VCaP (cell line): ENCODE data around the gene AUTS2.
A peak's percentile ranks its signal among the peaks of the same experiment; 100 is the strongest.

Experiments used
- H3K27ac ChIP-seq: fragments of 450-650 bp; 2 replicates; pipeline ENCODE4 v1.5.1; 2017
- CTCF ChIP-seq: fragments of 450-650 bp; conservative IDR thresholded peaks from 2 replicates; pipeline ENCODE4 v1.5.1; 2017; ENCODE audit warnings: mild to moderate bottlenecking, moderate library complexity

The AUTS2 gene

GRCh38 chr7:70035955-70036354, 437.7 kb downstream of the AUTS2 start:
- no peak overlapping the region for H3K27ac ChIP-seq
- TF ChIP-seq CTCF: no peak

DNA sequence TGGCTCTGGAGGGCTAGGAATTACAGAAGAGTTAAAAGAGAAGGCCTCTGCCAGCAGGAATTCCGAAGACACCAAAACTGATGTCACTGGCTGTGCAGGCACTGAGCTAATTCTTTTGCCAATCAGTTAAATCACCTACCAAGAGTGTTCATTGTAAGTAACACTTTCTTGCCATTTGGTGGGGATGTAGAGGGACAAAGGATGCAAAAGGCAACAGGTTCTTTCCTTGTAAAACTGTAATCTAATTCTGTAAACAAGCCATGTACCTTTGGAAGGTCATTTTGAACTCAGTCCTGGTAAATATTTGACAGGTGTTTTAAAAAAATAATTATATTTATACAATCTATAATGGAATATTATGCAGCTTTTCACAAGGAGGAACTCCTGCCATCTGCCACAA, 438.4 kb downstream of the AUTS2 start:
- no peak for TF ChIP-seq CTCF
- no peak overlapping the region; the same call in 1 of the 2 replicates for H3K27ac ChIP-seq

GRCh38 chr7:70037171-70037933, 439.1 kb downstream of the AUTS2 start:
- TF ChIP-seq CTCF: no peak
- H3K27ac ChIP-seq: no peak overlapping the region

DNA sequence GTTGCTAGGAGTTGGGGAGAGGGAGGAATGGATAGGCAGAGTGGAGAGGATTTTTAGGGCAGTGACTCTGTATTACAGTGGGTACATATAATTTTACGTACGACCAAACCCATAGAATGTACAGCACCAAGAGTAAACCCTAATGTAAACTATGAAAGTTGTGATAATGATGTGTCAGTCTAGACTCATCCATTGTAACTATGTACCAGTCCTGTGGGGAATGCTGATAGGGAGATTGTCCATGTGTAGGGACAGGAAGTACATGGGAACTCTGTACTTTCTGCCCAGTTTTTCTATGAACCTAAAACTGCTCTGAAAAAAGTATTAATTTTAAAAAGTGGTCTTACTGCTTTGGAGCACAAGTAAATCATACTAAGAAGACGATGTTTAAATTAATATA, 441.8 kb downstream of the AUTS2 start:
- H3K27ac ChIP-seq: no peak overlapping the region
- TF ChIP-seq CTCF: no peak

GRCh38 chr7:70040970-70041766, 442.9 kb downstream of the AUTS2 start:
- H3K27ac ChIP-seq: no peak overlapping the region

GRCh38 chr7:70042533-70042932, 444.3 kb downstream of the AUTS2 start:
- peak; percentile 73 for TF ChIP-seq CTCF
- H3K27ac ChIP-seq: no peak overlapping the region

More at GRCh38 chr7:70040970-70041766, 442.9 kb downstream of the AUTS2 start:
- TF ChIP-seq CTCF: peak; percentile 83

DNA sequence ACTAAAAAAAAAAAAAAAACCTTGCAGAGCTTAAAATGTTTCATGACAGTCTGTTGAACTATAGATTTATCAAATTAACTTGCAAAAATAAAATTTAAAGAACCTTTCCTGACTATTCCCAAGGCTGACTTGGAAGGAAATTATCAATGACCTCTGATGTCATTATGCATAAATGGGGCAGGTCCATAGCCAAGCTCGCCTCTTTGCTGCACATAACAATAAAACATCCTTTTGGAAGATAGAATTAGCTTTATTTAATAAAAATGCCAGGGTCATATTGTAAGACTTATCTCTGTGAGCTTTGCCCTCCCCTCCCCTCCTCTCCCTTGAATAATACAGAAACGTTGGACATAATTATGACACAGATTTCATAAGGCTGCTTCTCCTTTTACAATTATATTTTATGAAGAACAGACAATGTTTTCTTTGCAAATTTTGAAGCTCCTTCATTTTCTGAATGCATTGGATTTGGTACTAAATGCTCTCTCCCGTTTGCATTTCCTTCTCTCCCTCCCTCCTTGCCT, 444.8 kb downstream of the AUTS2 start:
- TF ChIP-seq CTCF: no peak
- no peak overlapping the region for H3K27ac ChIP-seq
